Measurements from ENCODE around the gene FAM20C. TPM values are rescaled to one million over a fixed set of nuclear protein-coding genes. Genes with fewer than 3 reads are reported as not detected.

Gene FAM20C
- total RNA-seq, 1 experiment from 2014 or later, result 62.6 TPM

DNA sequence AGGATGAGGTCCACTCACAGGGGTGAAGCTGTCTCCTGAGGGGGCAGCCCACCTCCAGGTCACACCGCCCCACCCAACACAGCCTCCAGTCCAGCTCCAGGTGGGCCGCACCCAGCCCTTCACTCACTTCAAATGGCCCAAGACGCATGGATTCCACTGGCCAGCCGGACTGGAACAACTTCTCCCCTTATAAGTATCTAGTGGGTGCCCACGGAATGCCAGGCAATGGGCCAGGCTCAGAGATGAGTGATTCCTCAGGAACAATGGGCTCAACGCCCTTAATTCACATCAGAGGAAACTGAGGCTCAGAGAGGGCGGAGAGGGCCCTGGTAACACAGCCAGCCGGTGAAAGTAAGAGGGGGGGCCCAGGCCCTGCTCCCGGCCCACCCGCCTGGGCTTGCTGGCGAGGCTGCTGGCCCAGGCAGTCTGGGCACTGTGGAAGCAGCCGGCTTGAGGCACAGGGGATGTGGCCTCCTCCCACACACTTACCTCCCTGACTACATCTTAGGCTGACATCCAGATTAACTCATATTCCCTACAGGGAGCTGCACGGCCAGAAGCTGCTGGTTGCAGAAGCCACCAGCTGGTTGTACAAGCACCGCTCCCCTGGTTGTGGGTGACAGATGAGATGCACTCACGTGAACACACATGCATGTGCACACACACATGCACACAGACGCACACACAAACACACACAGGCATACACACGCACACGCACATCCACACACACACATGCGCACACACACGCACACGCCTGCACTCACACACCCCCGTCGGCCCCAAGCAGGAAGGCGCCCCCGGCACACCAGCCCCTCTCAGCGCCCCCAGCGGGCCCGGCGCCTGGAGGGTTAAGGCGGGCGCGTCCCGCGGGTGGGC is 1.0 kb upstream of the FAM20C start:
- no peaks in the 10 kb centered on the region for H4K20me1 ChIP-seq (ENCODE audit: control insufficient read depth, insufficient read depth, insufficient read length)
- no peak overlapping the region for H4K8ac ChIP-seq (replicated peaks; ENCODE audit: insufficient read length, low read depth, low read length)
- H2AK5ac ChIP-seq (ENCODE audit: insufficient read length, low read length), result no peak overlapping the region
- no peaks in the 10 kb centered on the region for H3K79me1 ChIP-seq (ENCODE audit: insufficient read depth, low read depth, low read length, poor library complexity, severe bottlenecking)
- H3K23ac ChIP-seq (ENCODE audit: insufficient read length, low read depth, low read length), result no peak overlapping the region
- no peak overlapping the region for H3K14ac ChIP-seq (ENCODE audit: insufficient read depth, low read length)
- no peaks in the 10 kb centered on the region; a peak in 2 of 5 replicates for H3K9me3 Mint-ChIP-seq
- H3K56ac ChIP-seq (ENCODE audit: insufficient read length, low read depth, low read length), result no peak overlapping the region
- H3K4ac ChIP-seq (ENCODE audit: low read depth, low read length), result no peak overlapping the region
- peaks cover 18% of the 10 kb centered on the region for H3K27me3 Mint-ChIP-seq (ENCODE audit: low read depth)
- H3K79me2 ChIP-seq (ENCODE audit: insufficient read depth, low read length), result peaks cover under 1% of the 10 kb centered on the region; the same call in 1 of the 2 replicates
- TF ChIP-seq, protein P1, sequence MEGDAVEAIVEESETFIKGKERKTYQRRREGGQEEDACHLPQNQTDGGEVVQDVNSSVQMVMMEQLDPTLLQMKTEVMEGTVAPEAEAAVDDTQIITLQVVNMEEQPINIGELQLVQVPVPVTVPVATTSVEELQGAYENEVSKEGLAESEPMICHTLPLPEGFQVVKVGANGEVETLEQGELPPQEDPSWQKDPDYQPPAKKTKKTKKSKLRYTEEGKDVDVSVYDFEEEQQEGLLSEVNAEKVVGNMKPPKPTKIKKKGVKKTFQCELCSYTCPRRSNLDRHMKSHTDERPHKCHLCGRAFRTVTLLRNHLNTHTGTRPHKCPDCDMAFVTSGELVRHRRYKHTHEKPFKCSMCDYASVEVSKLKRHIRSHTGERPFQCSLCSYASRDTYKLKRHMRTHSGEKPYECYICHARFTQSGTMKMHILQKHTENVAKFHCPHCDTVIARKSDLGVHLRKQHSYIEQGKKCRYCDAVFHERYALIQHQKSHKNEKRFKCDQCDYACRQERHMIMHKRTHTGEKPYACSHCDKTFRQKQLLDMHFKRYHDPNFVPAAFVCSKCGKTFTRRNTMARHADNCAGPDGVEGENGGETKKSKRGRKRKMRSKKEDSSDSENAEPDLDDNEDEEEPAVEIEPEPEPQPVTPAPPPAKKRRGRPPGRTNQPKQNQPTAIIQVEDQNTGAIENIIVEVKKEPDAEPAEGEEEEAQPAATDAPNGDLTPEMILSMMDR (conservative IDR thresholded peaks at IDR 0.05), result no peak
- H3K4me1 ChIP-seq (ENCODE audit: insufficient read depth, low read length), result peaks cover 6% of the 10 kb centered on the region; the same call in 1 of the 2 replicates
- no peak overlapping the region for H4K5ac ChIP-seq (ENCODE audit: insufficient read length, low read depth, low read length)
- H3K4me2 ChIP-seq (ENCODE audit: insufficient read depth, insufficient read length, low read length), result peak overlapping the region; percentile 15
- no peak overlapping the region for H3K27ac ChIP-seq (ENCODE audit: insufficient read length, low read depth, low read length)
- peaks cover 17% of the 10 kb centered on the region for H3K23me2 ChIP-seq (ENCODE audit: insufficient read length, low read depth, low read length, poor library complexity, severe bottlenecking)
- H2BK15ac ChIP-seq (ENCODE audit: low read depth, low read length), result no peak overlapping the region
- no peak overlapping the region for H3K9ac ChIP-seq (ENCODE audit: extremely low read depth, insufficient read length, low read length)
- H3K27ac Mint-ChIP-seq, result peak overlapping the region in 1 of 3 experiments; percentile 23; a peak in 1 of 7 replicates
- no peak overlapping the region for H2BK5ac ChIP-seq (ENCODE audit: insufficient read length, low read length)
- DNase-seq, result no peak
- H3K4me3 Mint-ChIP-seq, result peak overlapping the region; percentile 66 to 92
- no peak overlapping the region for H2BK12ac ChIP-seq (ENCODE audit: insufficient read length, low read depth, low read length)
- no peak overlapping the region for H4K91ac ChIP-seq (ENCODE audit: insufficient read length, low read depth, low read length)
- no peak overlapping the region for H3T11ph ChIP-seq (ENCODE audit: low read length)
- H3K9me3 ChIP-seq (ENCODE audit: control insufficient read depth, low read depth, low read length), result no peaks in the 10 kb centered on the region
- H2BK20ac ChIP-seq (ENCODE audit: low read depth, low read length, poor library complexity, severe bottlenecking), result no peak overlapping the region
- no peak overlapping the region for H2AFZ ChIP-seq (ENCODE audit: low read length)
- WGBS (ENCODE audit: extremely low coverage, insufficient read length, low lambda C conversion rate), result no CpG with 5 or more reads among the region's 34 CpGs
- no peak overlapping the region for H3K18ac ChIP-seq (ENCODE audit: insufficient read length, low read depth, low read length)
- H3K36me3 Mint-ChIP-seq (ENCODE audit: insufficient read depth in 1 of 3, low read depth in 3 of 3), result peaks cover 18 to 27% (median 20%) of the 10 kb centered on the region in 3 experiments
- H3K27me3 ChIP-seq (ENCODE audit: insufficient read depth, low read length), result no peaks in the 10 kb centered on the region
- H3K4me1 Mint-ChIP-seq, result peaks cover 65 to 69% of the 10 kb centered on the region in 2 experiments
- H2BK120ac ChIP-seq (ENCODE audit: low read depth, low read length, poor library complexity, severe bottlenecking), result no peak overlapping the region
